HG03025 (cell line): ENCODE data around the gene CRYBG3.
"Not testable (repeated sequence)": the region's sequence is repeated elsewhere in the genome, so short reads cannot be mapped to it uniquely, and the experiment has no call there.

Experiments
- ATAC-seq: cut with Tn5 transposase; IDR thresholded peaks from one replicate; pipeline ENCODE4 v1.9.1; 2021; ENCODE audit warnings: mild to moderate bottlenecking, moderate library complexity; ENCODE audit not compliant: unreplicated experiment, low FRiP score

CRYBG3 gene

GRCh38 chr3:97892852-97893251 is 71.0 kb downstream of the CRYBG3 start:
- ATAC-seq, result no peak

DNA sequence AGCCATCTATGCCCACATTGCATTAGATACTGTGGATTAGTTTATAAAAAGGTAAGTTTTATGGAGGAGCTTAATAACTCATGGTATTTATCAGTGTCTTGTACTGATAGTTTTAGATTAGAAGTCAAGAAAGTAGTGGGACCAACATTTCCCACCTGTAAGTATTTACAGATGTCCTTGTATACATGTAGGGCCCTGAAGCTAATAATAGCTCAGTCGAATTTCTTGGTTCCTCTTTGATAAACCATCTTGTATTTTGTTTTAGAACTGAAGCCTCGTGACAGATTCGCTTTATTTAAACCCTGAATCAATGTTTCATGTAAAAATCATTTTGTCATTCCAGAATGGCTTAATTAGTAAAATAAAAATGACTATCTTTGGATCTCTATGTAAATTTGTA is 73.4 kb downstream of the CRYBG3 start:
- ATAC-seq, result peak; percentile 86

DNA sequence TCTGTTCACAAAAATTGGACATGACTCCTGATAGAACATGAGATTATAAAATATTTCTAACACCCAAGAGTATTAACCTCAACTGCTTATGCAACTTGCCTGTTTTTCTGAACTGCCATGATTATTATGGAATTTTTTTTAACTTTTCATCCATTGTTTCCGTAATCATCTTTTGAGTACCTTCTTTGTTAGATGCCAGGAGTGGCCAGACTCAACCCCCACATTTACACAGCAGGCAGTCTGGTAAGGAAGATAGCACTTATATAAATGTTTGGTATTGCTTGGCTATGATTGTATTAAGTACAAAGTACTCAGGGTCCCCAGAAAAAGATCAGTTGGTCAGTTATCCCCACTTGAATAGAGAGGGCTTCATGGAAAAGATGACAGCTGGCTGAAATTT is 74.3 kb downstream of the CRYBG3 start:
- ATAC-seq, result no peak

DNA sequence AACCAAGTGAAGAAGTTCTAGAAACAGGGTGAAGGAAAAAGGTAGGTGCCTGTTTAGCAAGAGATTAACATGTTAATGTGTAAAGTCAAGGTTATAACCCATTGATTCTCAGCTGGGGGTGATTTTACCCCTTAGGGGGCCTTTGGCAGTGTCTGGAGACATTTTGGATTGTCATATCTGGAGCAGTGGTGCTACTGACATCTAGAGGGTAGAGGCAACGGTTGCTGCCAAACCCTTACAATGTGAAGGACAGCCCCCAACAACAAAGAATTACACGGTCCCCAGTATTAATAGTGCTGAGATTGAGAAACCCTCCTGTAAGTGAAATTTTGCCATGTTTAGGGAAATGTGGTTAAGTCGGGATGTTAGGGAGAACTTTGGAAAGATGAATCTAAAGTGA is 74.7 kb downstream of the CRYBG3 start:
- no peak for ATAC-seq

GRCh38 chr3:97899331-97899730 is 77.5 kb downstream of the CRYBG3 start:
- no peak for ATAC-seq

DNA sequence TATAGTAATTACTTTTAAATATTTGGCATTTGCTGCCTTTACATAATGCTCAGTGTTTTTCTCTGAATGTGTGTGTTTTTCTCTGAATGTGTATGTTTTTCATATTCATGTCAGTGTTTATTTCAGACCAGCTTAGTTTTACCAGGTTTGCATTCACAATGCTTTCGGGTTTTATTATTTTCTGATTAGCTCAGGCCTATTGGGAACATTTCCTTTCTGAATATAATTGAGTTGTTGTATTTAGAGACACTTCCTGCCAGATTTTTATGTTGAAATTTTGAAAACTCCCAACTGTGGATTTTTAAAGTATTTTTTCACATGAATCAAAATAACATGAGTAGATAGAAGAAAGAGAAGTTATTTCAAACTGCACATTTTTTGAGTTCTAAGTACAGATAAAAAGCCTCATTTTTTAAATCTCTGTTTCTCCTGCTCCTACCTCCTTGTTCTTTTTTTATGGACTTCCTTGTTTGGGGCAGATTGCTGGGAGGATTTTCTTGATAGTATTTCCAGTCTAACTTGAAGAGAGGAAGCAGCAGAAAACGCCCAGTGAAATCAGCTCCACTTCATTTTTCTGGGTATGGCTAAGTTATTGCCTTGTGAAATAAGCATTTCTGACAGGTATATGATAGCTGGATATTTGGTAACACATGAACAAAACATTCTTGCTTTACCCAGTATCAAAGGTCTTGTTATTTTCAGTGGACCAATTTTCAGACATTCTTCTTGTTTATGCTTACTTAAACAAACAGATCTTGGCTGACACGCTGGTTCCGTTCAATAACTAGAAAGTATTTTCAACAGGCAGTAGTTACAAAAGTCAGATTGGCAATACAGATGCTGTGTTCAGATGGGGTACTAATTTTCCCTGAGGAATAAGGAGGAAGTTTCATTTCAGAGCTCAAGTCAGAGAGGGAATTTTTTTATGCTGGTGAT is 79.8 kb downstream of the CRYBG3 start:
- ATAC-seq, result no peak

- ATAC-seq, result not testable (repeated sequence)
Measured at GRCh38 chr3:97909830-97910229, 88.0 kb downstream of the CRYBG3 start.

GRCh38 chr3:97910236-97910831 is 88.5 kb downstream of the CRYBG3 start:
- ATAC-seq, result not testable (repeated sequence)

DNA sequence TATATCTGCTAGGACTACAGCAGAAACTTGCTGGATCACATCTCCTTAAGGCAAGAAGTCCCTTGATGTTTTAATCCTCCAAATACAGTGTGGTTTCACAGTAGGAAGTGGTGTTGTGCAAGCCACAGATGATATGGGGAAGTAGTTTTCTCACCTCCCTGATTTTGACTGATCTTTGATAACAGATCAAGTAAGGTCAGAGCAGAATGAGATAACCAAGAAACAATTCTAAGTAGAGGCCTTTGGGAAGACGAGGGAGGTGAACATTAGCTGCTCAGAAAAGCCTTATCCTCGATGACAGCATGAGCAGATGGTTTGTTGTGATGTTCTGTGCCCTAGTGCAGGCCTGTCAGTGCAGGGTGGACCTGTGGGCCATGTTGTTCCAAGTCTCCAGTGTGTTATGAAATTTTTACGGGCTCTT is 89.1 kb downstream of the CRYBG3 start:
- no peak for ATAC-seq

- no peak for ATAC-seq
Measured at GRCh38 chr3:97911459-97911858, 89.6 kb downstream of the CRYBG3 start.

GRCh38 chr3:97914388-97914787 is 92.6 kb downstream of the CRYBG3 start:
- no peak for ATAC-seq

GRCh38 chr3:97916576-97916975 is 94.8 kb downstream of the CRYBG3 start:
- no peak for ATAC-seq

- ATAC-seq, result no peak
Measured at GRCh38 chr3:97917813-97918536, 96.2 kb downstream of the CRYBG3 start.

DNA sequence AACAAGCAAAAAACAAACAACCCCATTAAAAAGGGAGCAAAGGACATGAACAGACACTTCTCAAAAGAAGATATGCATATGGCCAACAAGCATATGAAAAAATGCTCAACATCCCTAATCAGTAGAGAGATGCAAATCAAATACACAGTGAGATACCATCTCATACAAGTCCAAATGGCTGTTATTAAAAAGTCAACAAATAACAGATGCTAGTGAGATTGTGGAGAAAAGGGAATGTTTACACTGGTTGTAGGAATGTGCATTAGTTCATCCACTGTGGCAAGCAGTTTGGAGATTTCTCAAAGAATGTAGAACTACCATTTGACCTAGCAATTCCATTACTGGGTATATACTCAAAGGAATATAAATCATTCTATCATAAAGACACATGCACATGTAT is 105.9 kb downstream of the CRYBG3 start:
- ATAC-seq, result no peak

DNA sequence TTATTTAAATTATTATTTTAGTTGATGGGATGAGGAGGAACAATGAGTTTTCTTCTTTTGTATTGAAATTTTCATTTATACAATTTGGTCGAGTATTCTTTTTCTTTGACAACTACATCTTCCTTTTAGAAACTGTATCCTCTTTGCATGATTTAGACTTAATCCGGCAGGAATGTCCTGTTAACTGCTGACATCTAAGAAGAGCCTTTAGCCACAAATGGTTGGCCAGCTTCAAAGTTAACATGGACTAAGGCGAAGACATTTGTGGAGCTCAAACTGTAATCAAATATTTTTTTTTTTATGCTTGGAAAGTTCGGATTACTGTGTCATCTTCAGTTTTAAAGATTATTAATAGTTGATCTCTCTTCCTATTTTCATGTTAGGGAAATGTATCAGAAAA is 107.2 kb downstream of the CRYBG3 start:
- ATAC-seq, result no peak

DNA sequence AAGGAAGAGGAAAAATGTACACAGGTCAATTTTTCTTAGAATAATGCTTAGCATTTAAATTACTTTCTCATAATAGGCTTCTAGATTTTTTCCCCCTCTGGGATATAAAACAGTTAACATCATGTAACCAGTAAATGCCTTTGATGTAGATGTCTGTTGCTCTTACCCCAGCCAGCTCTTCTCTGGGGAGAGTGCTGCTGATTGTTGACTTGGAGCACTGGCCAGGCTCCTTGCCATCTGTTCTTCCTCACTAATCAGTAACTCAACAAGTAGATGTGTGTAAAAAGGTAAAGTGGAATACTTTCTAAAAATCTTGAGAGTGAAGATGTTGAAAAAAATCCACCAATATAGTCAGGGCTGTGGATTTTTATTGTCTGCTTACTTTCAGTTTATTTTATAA is 108.2 kb downstream of the CRYBG3 start:
- ATAC-seq, result no peak

- ATAC-seq, result no peak
Measured at GRCh38 chr3:97931218-97931617, 109.4 kb downstream of the CRYBG3 start.

- no peak for ATAC-seq
Measured at GRCh38 chr3:97932387-97932801, 110.6 kb downstream of the CRYBG3 start.

DNA sequence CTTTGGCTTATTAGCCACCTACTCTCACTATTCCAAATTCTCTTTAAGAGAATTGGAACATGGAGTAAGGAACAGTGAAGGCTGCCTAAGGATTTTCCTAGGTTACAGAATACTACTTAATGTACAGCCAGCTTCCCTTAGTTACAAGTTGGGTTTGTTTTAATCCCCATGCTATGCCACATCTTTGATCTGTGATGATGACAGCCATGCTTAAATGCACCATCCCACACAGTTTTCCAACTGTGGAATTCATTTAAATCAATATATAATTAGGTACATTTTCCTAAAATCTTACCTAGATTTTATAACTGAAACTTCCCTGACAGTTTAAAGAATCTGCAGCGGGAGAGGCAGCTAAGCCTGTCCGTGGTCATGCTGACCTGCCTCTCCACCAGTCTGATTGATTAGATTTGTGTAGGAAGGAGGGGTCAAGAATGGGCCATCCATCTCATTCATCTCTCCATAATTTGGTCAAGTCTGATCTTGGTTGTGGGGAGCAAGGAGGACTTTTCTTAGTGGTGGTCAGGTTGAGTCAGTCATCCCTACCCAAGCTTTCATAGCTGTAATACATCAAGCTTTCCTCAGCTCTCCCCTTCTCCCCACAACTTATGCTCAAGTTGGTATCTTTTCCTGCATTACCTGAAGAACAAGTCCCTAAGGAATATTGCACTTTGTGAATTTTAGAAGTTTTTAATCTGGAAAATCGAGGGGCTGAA is 113.3 kb downstream of the CRYBG3 start:
- no peak for ATAC-seq

- ATAC-seq, result no peak
Measured at GRCh38 chr3:97935842-97936241, 114.0 kb downstream of the CRYBG3 start.

GRCh38 chr3:97937205-97937604 is 115.4 kb downstream of the CRYBG3 start:
- ATAC-seq, result no peak
